ENCODE data around the gene RLBP1. TPM values are rescaled to one million over a fixed set of nuclear protein-coding genes. Genes with fewer than 3 reads are reported as not detected.

The RLBP1 gene
- total RNA-seq, 1 donor from 2014 or later, result not detected

GRCh38 chr15:89184357-89184756 lies 37.0 kb downstream of the RLBP1 start:
- Histone ChIP-seq H3K4me3 (ENCODE audit: low read depth, low read length) (no peak overlapping the region), H3K36me3 (ENCODE audit: control insufficient read depth, insufficient read depth, low read length) (peaks cover 8% of the 10 kb centered on the region), H3K27me3 (ENCODE audit: control insufficient read depth, insufficient read depth, low read length) (no peaks in the 10 kb centered on the region)
- TF ChIP-seq, protein P1, sequence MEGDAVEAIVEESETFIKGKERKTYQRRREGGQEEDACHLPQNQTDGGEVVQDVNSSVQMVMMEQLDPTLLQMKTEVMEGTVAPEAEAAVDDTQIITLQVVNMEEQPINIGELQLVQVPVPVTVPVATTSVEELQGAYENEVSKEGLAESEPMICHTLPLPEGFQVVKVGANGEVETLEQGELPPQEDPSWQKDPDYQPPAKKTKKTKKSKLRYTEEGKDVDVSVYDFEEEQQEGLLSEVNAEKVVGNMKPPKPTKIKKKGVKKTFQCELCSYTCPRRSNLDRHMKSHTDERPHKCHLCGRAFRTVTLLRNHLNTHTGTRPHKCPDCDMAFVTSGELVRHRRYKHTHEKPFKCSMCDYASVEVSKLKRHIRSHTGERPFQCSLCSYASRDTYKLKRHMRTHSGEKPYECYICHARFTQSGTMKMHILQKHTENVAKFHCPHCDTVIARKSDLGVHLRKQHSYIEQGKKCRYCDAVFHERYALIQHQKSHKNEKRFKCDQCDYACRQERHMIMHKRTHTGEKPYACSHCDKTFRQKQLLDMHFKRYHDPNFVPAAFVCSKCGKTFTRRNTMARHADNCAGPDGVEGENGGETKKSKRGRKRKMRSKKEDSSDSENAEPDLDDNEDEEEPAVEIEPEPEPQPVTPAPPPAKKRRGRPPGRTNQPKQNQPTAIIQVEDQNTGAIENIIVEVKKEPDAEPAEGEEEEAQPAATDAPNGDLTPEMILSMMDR (IDR thresholded peaks at IDR 0.05; ENCODE audit: insufficient read depth, low read length, severe bottlenecking), result no peak
- DNase-seq (ENCODE audit: low read depth) (no peak), FAIRE-seq (no peak)

GRCh38 chr15:89179966-89180875 lies 41.2 kb downstream of the RLBP1 start:
- Histone ChIP-seq H3K4me3 (ENCODE audit: low read depth, low read length) (no peak overlapping the region), H3K27me3 (ENCODE audit: control insufficient read depth, insufficient read depth, low read length) (no peaks in the 10 kb centered on the region), H3K36me3 (ENCODE audit: control insufficient read depth, insufficient read depth, low read length) (peaks cover 5% of the 10 kb centered on the region)
- TF ChIP-seq, protein P1 (IDR thresholded peaks at IDR 0.05; ENCODE audit: insufficient read depth, low read length, severe bottlenecking), result no peak
- no peak for DNase-seq (ENCODE audit: low read depth)
- FAIRE-seq, result no peak

- DNase-seq (ENCODE audit: low read depth) (peak; percentile 28), FAIRE-seq (no peak)
- Histone ChIP-seq H3K4me3 (ENCODE audit: low read depth, low read length) (no peak overlapping the region), H3K27me3 (ENCODE audit: control insufficient read depth, insufficient read depth, low read length) (no peaks in the 10 kb centered on the region), H3K36me3 (ENCODE audit: control insufficient read depth, insufficient read depth, low read length) (peaks cover 3% of the 10 kb centered on the region)
- TF ChIP-seq, protein P1 (IDR thresholded peaks at IDR 0.05; ENCODE audit: insufficient read depth, low read length, severe bottlenecking), result no peak
Measured at GRCh38 chr15:89178307-89178977, 42.9 kb downstream of the RLBP1 start.

DNA sequence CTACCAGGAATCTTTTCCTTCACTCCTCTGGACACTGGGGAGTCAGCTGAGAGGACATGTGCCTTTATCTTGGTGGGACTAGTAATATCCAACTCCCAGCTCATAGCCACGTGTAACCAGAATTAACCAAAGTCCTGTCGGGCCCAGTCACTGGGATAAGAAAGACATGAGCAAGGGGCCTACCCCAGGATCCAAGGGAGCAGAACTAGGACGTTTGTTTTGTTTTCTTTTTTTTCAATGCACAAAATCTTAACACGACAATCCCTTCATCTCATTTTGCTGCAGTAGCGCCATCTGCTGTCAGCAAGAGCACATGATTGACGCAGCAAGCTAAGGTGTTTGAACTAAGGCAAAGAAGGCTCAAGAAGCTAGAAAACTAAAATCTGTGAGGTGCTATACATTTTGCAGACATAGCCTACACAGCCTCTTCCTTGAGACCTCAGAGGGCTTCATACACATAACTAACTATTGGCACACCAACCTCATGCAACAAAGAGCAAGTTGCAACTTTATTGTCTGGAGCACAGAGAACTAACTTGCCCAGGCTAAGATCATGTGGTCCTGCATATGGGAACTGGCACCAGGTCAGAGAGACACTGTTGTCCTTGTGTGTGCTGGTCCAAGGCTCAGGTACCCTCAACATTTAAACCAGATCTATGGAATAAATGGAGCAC lies 43.6 kb downstream of the RLBP1 start:
- TF ChIP-seq, protein P1 (IDR thresholded peaks at IDR 0.05; ENCODE audit: insufficient read depth, low read length, severe bottlenecking), result peak; percentile 81
- Histone ChIP-seq H3K36me3 (ENCODE audit: control insufficient read depth, insufficient read depth, low read length) (peaks cover 3% of the 10 kb centered on the region), H3K27me3 (ENCODE audit: control insufficient read depth, insufficient read depth, low read length) (no peaks in the 10 kb centered on the region), H3K4me3 (ENCODE audit: low read depth, low read length) (no peak overlapping the region)
- no peak for FAIRE-seq
- peak; percentile 65 for DNase-seq (ENCODE audit: low read depth)

DNA sequence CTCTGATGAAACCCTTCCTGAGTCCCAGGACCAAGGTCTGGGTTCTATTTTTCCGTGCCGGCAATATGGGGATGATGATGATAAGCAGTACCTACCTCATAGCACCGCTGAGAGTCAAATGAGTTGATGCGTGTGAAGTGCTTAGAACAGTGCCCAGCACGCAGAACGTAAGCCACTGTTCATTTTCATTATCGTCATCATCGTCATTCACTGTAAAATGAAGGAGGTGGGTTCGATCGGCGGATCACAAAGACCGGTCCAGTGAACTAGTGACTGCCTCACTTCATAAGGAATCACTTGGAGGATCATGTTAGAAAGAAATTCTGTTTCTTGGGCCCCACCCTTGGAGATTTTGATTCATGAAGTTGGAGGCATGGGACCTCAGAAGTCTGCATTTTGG lies 44.3 kb downstream of the RLBP1 start:
- Histone ChIP-seq H3K27me3 (ENCODE audit: control insufficient read depth, insufficient read depth, low read length) (no peaks in the 10 kb centered on the region), H3K4me3 (ENCODE audit: low read depth, low read length) (no peak overlapping the region), H3K36me3 (ENCODE audit: control insufficient read depth, insufficient read depth, low read length) (peaks cover 3% of the 10 kb centered on the region)
- TF ChIP-seq, protein P1 (IDR thresholded peaks at IDR 0.05; ENCODE audit: insufficient read depth, low read length, severe bottlenecking), result no peak
- FAIRE-seq (no peak), DNase-seq (ENCODE audit: low read depth) (no peak)
